GM18526 (cell line): ENCODE results near the gene FASLG.

Experiments used
- POLR2A ChIP-seq: IDR thresholded peaks from 3 replicates; pipeline ENCODE4 v1.6.1; 2011; ENCODE audit not compliant: insufficient read length; ENCODE audit errors: extremely low read depth

FASLG gene

DNA sequence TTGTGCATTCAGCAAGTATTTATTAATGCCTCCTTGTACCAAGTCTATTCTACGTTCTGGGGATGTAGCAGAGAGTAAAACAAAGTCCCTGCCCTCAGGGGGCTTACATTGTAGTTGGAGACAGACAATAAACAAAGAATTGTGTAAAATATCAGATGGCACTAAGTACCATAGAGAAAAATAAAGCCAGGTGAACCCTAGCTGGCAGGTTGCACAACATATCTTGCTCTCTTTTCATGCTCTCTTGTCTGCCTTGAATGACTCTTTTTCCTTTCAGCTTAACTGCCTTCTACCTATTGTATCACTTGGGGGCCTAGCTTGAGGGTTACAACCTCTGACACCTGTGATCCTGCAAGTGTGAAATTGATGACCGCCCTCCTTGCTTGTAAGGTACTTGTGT is 20.7 kb upstream of the FASLG start:
- TF ChIP-seq POLR2A, result no peak

DNA sequence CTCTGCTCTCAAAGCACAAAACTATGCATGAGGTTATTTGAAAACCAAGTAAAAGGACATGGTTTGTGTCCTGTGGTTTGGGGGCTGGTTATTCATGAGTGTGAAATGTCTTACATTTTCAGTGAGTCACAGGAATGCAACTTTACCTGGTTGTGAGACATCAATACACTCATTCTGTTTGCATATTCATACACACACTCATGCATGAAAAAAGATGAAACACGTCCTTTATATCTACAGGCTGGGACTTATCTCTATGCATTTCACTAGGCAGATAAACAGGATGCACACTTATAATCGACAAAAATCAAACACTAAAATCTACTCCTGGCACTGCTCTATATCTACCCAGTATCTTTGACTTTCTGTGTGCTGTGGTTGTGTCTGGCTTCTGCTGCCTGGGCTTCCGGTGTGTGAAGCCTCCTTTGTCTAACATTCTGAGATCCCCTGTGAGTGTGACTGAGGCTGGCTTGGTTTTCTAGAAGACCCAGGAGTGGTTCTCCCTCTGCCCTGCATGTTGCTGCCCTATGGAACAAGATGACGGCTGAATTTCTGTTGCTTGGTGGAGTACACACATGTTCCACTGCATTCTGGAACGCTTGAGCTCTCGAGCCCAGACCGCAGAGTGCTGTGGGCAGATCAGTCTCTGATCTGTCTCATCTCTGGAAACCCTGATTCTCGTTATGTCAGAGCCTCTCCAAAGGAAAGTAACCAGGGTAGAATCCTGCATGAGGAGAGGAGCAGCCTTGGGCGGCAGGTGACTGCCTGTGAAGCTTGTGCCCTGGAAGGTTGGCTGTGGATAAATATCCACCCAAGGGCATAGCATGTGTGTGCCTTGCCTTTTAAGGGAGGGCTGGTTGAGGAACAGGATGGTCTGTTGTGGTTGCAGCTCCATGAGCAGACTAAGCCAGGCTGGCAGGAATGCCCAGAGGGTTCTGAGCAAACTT is 19.7 kb upstream of the FASLG start:
- TF ChIP-seq POLR2A, result no peak

DNA sequence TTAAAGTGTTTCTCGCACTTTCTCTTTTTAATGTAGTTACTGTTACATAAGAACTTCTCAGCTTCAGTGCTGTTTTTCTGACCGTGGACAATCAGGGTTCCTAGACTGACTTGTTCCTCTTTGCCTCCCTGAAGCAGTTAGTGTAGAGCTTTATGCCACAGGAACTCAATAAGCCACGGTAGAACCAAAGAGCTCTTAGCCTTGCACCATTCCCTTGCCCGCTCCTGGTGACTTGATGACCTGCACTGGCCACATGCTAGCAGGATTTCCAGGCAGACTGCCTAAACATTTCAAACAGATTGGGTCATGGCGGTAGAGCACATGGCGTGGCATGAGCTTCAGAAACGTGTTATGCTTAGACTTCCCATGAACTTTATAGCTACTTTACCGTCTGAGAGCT is 18.8 kb upstream of the FASLG start:
- TF ChIP-seq POLR2A, result no peak

DNA sequence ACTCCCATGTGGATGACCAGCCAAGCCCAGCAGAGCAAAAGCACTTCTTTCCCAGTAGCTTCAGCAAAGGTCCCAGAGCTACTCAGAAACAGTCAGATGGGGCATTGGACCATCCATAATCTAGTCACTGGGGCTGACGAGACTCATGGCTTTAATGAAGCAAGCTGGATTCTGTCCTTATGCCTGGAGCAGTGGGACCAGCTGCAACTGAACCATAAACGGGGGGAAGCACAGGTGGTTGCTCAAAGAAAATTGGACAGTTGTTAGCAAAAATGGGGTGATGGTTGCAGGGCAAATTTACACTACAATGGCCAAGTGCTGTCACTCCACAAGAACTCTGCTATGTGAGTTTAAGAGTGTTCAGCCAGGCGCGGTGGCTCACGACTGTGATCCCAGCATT is 17.4 kb upstream of the FASLG start:
- TF ChIP-seq POLR2A, result no peak

DNA sequence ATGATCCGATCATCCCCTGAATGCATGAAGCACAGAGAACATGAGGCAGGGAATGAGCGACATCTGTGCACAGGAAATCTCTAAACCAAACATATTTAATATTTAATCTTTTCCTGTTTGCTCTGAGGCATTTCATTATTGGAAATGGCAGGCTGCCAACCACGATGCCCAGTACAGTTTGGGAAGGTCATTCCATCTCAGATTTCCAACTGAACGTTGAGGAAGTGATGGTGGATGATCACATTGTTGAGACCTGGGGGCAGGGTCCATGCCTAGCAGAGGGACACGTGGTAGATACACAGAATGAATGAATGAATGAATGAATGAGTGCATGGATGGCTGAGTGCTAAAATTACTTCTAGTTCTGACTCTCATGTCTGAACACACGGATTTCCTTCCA is 15.9 kb upstream of the FASLG start:
- no peak for TF ChIP-seq POLR2A

DNA sequence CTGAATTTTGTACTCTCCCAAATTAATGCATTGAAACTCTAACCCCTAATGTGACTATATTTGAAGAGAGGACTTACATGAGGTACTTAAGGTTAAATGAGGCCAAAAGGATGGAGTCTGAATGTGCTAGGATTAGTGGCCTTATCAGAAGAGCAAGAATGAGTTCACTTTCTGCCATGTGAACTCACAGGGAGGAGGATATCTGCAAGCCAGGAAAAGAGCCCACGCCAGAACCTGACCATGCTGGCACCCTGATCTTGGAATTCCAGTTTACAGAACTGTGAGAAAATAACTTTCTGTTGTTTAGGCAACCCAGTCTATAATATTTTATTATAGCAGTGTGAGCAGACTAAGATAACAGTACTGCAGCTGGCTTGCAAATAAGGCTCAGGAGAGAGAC is 12.2 kb upstream of the FASLG start:
- TF ChIP-seq POLR2A, result no peak

DNA sequence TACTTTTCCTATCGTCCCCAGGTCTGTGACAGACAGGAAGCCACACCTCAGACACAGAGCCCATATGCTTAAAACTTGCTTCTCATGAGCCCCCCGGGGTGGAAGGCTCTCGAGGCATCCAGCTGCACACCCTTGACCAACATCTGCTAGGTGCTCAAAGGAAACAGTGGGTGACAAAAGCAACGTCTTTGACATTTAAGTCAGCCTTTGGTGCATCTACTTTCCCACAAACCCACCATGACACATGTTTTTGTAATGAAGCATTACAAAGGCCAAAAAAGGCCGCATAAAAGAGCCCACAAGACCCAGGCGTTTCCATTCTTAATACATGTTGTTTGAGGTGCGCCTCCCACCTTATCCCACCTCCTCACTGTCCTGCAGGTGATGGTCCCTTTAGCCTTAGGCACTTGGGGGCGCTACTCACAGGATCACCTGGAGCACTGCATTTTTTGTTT is 11.8 kb upstream of the FASLG start:
- no peak for TF ChIP-seq POLR2A

DNA sequence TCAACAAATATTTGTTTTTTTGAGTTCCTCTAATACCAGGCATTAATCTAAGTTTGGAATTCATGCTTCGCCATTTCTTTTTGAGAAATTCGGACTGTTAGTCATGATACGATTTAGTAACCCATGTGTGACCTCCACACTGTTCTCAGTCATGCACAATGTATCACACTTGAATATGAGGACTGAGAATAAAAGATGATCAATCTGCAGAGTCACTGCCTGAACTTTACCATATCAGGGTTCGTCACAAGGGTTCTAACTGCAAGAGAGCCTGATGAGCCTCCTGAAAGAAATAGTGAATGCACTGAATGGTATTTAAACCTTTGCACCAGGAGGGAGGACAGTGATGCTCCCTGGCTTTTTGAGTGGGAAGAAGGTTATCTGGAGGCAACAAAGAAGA is 10.9 kb upstream of the FASLG start:
- TF ChIP-seq POLR2A, result no peak

DNA sequence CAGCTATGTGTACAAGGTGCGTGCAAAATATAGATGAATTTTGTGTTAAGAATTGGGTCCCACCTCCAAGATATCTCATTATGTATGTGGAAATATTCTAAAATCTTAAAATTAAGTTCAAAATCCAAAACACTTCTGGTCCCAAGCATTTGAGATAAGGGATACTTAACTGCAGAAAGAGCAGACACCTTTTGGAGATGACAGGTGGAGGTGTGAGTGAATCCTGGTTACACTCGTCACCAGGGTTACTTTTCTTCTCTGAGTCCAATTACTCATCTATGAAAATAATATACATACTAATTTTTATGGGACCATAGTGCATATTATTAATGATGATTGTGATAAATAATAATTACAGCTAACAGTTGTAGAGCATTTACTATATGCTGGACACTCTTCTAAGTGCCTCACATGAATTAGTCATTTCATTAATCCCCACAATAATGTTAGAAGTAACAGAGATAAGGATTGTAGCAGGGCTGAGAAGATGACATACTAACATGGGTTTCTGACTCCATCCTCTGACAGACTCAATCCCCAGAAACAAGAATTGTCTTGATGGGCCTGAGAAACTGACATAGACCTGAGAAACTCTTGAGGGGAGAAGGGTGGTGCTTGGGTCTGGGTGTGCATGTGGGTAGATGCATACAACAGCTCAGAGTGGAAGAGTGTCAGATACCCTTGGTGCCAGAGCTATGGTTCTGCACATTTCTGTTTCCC is 8.3 kb upstream of the FASLG start:
- TF ChIP-seq POLR2A, result no peak

DNA sequence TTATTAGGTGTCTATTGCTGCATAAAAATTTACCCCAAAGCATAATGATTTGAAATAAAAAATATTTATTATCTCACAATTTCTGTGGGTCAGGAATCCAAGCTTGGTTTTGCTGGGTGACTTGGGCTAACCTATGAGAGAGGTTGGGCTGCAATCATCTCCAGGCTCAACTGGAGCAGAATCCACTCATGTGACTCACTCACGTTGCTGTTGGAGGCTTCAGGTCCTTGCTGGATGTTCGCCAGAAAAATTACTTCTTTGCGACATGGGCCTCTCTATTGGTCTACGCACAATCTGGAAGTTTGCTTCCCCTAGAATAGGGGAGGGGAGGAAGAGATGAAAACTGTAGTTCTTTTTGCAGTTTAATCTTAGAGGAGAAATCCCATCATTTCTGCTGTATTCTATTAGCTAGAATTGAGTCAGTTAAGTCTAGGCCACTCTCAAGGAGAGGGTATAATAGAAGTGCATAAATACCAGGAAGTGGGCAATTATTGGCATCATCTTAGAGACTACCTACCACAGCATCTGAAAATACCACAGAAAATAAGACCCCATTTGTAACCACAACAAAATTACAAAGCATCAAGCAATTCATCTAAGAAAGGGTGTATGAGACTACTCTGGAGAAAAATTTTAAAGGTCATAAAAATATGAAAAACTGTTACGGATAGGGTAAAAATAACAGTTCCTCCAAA is 5.7 kb upstream of the FASLG start:
- TF ChIP-seq POLR2A, result no peak

DNA sequence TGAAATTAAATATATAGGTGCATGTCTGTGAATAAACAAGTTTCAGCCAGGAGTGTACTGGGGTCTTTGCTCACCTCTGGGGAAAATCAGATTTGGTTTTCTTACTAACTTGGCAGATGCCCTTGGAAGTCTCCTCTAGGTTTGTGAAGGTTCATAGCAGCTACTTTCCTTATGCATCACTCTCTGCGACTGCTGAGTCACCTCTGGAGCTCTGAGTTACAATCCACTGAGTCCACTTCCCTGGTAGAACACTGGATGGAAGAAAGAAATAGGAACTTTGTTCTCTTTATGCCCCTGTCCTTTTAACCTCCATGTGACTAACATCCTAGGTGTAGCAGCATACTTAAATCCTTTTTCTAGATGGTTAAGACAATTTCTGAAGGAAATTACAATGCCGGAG is 4.4 kb upstream of the FASLG start:
- TF ChIP-seq POLR2A, result no peak

DNA sequence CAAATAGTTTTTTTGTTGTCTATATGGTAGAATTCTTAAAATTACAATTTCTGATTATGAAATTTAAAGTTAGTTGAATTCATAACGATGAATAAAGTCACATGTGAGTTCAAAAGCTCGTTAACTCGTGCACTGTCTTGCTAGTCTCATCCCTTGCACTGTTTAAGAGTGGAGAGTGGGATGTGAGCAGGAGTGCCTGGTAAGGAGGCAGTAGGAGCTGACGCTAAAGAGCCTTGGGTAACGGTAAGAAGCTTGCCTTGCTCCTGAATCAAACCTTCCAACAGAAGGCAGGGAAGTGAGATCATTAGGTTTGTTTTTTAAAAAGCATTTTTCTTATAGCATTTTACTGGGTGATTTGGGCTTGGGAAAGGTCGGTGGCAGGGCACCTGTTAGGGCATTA is 2.3 kb upstream of the FASLG start:
- no peak for TF ChIP-seq POLR2A

DNA sequence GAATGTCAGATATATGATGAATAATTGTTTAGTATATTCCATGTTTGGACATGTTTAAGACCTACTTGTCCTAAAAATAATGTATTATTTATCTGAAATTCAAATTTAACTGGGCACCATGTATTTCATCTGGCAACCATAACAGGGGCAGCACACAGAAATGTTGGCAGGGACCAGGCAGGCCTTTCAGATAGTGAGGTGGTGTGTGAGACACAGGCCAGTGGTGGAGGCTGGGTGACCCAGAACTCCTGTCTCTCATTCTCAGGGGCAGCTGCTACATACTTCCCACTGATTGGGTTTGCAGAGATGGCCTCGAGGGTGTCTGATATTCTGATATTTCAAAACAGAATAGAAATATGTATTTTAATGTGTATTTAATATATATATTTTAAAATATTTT is 1.3 kb upstream of the FASLG start:
- TF ChIP-seq POLR2A, result no peak

DNA sequence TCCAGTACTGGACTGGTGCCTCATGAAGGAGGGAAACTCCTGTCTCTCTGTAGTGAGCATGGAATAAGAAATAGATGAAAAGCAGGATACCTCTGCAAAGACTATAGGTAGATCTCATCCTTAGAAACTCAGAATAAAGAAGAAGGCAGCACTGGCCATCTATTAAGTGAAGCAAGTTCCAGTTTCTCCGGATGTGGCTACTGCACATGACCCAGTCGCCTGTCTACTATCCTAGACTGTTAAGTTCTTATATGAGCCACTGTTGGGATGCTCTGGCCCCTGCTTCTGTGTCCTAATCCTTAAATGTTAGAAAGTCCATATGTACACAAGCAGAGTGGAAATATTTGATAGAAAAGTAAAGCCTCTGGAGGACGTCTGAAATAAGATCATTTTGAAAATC is 2.2 kb downstream of the FASLG start:
- TF ChIP-seq POLR2A, result no peak

DNA sequence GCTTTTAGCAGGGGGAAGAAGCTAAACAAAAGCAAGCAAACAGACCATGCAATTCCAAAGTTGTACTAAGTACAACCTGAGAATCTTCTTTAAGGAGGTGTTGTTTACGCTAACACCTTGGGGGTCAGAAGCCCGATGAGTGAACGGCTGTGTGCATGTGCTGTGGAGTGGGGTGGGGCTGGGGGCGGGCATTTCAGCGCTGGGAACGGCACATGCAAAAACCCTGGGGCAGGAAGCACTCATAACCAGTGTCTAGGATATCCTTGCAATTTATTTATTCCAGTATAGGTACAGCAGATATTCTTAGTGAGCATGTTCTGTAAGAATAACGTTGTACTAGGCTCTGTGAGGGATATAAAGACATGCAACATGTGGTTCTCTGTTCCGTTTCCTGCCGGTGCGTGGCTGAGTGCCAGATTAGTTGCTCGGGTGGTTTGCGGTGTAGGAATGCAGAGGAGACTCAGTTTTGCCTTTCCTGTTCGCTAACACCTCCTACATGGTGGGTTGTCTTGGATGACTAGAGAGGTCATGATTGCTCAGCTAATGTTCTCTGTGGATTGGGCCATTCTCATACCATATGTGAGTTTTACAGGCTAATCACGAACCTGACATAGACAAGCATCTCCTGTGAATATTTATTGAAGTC is 3.7 kb downstream of the FASLG start:
- no peak for TF ChIP-seq POLR2A
